HL-60 (cell line): ENCODE measurements around the gene MYO7A.

Source experiments
- GABPA ChIP-seq: IDR thresholded peaks from 2 replicates; pipeline ENCODE4 v1.6.1; 2012; ENCODE audit warnings: low read depth
- POLR2AphosphoS5 ChIP-seq: IDR thresholded peaks from 2 replicates; pipeline ENCODE4 v1.6.1; 2012; ENCODE audit warnings: low read depth
- TF ChIP-seq, protein P1 (sequence below): IDR thresholded peaks from one replicate; pipeline ENCODE4 v1.5.1; 2011; ENCODE audit warnings: low read length, control low read depth, inconsistent platforms; ENCODE audit not compliant: insufficient read depth

DNA sequence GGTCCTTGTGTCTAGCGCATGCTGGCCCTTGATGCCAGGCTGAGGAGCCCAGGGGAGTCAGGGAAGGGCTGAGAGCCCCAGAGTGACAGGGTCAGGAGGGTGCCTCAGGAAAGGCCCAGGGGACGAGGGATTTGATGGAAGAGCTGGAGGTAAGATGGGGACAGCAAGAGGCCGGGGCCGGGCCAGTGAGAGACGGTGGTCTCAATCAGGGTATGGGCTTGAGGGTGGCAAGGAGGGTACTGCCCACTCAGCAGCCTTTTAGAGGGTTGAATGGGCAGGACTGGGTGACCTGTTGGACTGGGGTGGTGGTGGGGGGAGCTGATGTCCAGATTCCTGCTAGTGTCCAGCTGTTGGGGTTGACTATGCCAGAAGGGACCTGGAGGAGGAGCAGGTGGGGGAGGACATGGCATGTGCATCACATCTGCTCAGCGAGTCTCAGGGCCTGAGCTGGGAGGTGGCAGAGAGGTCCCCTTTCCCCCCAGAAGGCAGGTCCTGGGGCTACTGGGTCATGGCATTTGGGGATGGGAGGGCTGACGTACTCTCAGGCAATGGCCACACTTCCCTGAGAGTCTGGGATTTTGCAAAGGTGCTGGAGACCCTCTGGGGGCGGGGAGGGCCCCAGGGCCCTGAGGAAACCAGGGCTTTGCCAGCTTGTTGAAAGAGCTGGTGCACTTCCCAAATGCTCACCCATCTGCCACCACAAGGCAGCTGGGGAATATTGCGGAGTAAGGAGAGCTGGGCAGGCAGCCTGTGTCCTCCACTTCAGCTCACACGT, 18.4 kb downstream of the MYO7A start:
- TF ChIP-seq, protein P1, sequence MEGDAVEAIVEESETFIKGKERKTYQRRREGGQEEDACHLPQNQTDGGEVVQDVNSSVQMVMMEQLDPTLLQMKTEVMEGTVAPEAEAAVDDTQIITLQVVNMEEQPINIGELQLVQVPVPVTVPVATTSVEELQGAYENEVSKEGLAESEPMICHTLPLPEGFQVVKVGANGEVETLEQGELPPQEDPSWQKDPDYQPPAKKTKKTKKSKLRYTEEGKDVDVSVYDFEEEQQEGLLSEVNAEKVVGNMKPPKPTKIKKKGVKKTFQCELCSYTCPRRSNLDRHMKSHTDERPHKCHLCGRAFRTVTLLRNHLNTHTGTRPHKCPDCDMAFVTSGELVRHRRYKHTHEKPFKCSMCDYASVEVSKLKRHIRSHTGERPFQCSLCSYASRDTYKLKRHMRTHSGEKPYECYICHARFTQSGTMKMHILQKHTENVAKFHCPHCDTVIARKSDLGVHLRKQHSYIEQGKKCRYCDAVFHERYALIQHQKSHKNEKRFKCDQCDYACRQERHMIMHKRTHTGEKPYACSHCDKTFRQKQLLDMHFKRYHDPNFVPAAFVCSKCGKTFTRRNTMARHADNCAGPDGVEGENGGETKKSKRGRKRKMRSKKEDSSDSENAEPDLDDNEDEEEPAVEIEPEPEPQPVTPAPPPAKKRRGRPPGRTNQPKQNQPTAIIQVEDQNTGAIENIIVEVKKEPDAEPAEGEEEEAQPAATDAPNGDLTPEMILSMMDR, result no peak
- TF ChIP-seq GABPA (no peak), POLR2AphosphoS5 (no peak)
